OCI-M1 (cell line): ENCODE data around the gene KIAA1671.
"Not testable (repeated sequence)": the region's sequence is repeated elsewhere in the genome, so short reads cannot be mapped to it uniquely, and the experiment has no call there.

Source experiments
- DNase-seq: peaks from one replicate; lab custom pipeline; 2025; lab: John Stamatoyannopoulos, UW

The KIAA1671 gene

GRCh38 chr22:25235547-25236290 is 283.2 kb downstream of the KIAA1671 start:
- peak; percentile 93 for DNase-seq

DNA sequence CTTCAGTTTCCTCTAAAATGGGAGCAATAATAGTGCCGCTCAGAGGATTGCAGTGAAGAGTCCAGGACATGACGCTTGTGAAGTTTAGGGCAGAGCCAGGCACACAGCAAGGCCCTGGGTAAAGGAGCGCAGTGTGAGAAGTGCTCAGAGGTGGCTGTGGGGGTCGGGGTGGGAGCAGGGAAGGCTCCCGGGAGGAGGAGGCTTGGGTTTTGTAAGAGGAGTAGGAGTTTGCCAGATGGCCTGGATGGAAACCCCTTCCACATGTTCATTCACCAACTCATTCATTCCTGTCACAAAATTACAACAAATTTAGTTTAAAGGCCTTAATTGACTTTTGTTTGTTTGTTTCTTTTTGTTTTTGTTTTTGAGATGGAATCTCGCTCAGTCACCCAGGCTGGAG is 283.9 kb downstream of the KIAA1671 start:
- DNase-seq = no peak

GRCh38 chr22:25237503-25237902 is 285.0 kb downstream of the KIAA1671 start:
- no peak for DNase-seq

- DNase-seq = not testable (repeated sequence)
Measured at GRCh38 chr22:25238058-25238457, 285.5 kb downstream of the KIAA1671 start.
